H1 (cell line): Measurements from ENCODE around the gene OXTR. TPM values are rescaled to one million over a fixed set of nuclear protein-coding genes. Genes with fewer than 3 reads are reported as not detected.

Experiments
- BACH1 ChIP-seq: IDR thresholded peaks from 2 replicates; pipeline ENCODE4 v1.6.1; 2012; ENCODE audit warnings: low read length, improper control_type of control experiment
- CBX5 ChIP-seq: fragments of 300-800, 300-1000 bp; sonication (generic); IDR thresholded peaks from 2 replicates; pipeline ENCODE4 v1.7.1; 2016; ENCODE audit warnings: antibody characterized with exemption, low read length, low read depth
- EGR1 ChIP-seq: IDR thresholded peaks from 2 replicates; pipeline ENCODE4 v1.6.1; 2011; ENCODE audit warnings: low read depth, low read length, borderline replicate concordance
- MAFK ChIP-seq: IDR thresholded peaks from 2 replicates; pipeline ENCODE4 v1.6.1; 2012; ENCODE audit warnings: low read depth, mild to moderate bottlenecking, improper control_type of control experiment, low read length
- PHF8 ChIP-seq: fragments of 200-600 bp; sonication (generic); conservative IDR thresholded peaks from 2 replicates; pipeline ENCODE4 v1.7.1; 2012; ENCODE audit warnings: low read depth, mild to moderate bottlenecking, inconsistent platforms, low read length, moderate library complexity
- RFX5 ChIP-seq: IDR thresholded peaks from 2 replicates; pipeline ENCODE4 v1.6.1; 2011; ENCODE audit warnings: low read depth, low read length, improper control_type of control experiment, borderline replicate concordance
- SP4 ChIP-seq: IDR thresholded peaks from 2 replicates; pipeline ENCODE4 v1.6.1; 2012; ENCODE audit warnings: low read length, inconsistent platforms
- polyA plus RNA-seq, 7 experiments: library from polyadenylated mRNA; depleted of rRNA in 3 of 7; stranded (reverse) in 5 of 7; unstranded in 2 of 7; fragments of >200 nt in 5 of 7; fragments of 200-250 nt in 2 of 7; gene quantifications; 1 replicate in 5 of 7; 2 replicates in 1 of 7; 4 replicates in 1 of 7; pipeline versions ENCODE4 v1.2.1 to v1.2.3, GENCODE V29; 2011 to 2013; ENCODE audit warnings: missing spikeins in 2 of 7, mixed read lengths in 2 of 7
- total RNA-seq: library from RNA; stranded (reverse); fragmentation: NEBNext Ultra II Directional; extraction: Animal tissue kit (Norgen Biotek cat#: 25700); gene quantifications from 2 replicates; pipeline ENCODE4 v1.2.1, GENCODE V29; 2021
- TF ChIP-seq, protein P1 (sequence below): fragments of 300-600 bp; sonication (generic); IDR thresholded peaks from 2 replicates; pipeline ENCODE4 v1.7.1; 2012; ENCODE audit warnings: low read length, moderate library complexity, mild to moderate bottlenecking, inconsistent platforms; ENCODE audit not compliant: insufficient replicate concordance

OXTR gene
- total and polyA plus RNA-seq, 2 of the 8 experiments (the other 6 are each of a cell fraction or from before 2014, with no cell fraction given): 0.77 to 2.3 TPM

DNA sequence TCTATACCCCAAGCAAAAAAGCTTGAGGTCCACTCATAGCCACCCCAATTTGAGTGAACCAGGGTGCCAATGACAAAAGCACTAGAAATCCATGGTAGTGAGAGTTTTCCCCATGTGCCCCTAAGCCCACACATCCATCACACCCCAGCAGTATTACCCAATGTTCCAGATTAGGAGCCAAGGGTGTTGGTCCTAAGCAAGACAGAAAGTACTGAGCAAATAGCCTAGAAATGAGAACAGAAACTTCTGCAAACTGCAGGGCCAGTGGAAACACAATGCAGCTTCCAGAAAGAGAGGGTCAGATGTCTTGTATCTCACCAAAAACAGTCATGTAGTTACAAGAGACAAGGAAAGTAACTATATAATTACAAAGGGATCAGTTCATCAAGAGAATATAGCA is 10.9 kb upstream of the OXTR start (continued):
- TF ChIP-seq RFX5 (no peak), CBX5 (no peak), BACH1 (no peak), SP4 (no peak), PHF8 (no peak), MAFK (no peak), EGR1 (no peak)
- TF ChIP-seq, protein P1, sequence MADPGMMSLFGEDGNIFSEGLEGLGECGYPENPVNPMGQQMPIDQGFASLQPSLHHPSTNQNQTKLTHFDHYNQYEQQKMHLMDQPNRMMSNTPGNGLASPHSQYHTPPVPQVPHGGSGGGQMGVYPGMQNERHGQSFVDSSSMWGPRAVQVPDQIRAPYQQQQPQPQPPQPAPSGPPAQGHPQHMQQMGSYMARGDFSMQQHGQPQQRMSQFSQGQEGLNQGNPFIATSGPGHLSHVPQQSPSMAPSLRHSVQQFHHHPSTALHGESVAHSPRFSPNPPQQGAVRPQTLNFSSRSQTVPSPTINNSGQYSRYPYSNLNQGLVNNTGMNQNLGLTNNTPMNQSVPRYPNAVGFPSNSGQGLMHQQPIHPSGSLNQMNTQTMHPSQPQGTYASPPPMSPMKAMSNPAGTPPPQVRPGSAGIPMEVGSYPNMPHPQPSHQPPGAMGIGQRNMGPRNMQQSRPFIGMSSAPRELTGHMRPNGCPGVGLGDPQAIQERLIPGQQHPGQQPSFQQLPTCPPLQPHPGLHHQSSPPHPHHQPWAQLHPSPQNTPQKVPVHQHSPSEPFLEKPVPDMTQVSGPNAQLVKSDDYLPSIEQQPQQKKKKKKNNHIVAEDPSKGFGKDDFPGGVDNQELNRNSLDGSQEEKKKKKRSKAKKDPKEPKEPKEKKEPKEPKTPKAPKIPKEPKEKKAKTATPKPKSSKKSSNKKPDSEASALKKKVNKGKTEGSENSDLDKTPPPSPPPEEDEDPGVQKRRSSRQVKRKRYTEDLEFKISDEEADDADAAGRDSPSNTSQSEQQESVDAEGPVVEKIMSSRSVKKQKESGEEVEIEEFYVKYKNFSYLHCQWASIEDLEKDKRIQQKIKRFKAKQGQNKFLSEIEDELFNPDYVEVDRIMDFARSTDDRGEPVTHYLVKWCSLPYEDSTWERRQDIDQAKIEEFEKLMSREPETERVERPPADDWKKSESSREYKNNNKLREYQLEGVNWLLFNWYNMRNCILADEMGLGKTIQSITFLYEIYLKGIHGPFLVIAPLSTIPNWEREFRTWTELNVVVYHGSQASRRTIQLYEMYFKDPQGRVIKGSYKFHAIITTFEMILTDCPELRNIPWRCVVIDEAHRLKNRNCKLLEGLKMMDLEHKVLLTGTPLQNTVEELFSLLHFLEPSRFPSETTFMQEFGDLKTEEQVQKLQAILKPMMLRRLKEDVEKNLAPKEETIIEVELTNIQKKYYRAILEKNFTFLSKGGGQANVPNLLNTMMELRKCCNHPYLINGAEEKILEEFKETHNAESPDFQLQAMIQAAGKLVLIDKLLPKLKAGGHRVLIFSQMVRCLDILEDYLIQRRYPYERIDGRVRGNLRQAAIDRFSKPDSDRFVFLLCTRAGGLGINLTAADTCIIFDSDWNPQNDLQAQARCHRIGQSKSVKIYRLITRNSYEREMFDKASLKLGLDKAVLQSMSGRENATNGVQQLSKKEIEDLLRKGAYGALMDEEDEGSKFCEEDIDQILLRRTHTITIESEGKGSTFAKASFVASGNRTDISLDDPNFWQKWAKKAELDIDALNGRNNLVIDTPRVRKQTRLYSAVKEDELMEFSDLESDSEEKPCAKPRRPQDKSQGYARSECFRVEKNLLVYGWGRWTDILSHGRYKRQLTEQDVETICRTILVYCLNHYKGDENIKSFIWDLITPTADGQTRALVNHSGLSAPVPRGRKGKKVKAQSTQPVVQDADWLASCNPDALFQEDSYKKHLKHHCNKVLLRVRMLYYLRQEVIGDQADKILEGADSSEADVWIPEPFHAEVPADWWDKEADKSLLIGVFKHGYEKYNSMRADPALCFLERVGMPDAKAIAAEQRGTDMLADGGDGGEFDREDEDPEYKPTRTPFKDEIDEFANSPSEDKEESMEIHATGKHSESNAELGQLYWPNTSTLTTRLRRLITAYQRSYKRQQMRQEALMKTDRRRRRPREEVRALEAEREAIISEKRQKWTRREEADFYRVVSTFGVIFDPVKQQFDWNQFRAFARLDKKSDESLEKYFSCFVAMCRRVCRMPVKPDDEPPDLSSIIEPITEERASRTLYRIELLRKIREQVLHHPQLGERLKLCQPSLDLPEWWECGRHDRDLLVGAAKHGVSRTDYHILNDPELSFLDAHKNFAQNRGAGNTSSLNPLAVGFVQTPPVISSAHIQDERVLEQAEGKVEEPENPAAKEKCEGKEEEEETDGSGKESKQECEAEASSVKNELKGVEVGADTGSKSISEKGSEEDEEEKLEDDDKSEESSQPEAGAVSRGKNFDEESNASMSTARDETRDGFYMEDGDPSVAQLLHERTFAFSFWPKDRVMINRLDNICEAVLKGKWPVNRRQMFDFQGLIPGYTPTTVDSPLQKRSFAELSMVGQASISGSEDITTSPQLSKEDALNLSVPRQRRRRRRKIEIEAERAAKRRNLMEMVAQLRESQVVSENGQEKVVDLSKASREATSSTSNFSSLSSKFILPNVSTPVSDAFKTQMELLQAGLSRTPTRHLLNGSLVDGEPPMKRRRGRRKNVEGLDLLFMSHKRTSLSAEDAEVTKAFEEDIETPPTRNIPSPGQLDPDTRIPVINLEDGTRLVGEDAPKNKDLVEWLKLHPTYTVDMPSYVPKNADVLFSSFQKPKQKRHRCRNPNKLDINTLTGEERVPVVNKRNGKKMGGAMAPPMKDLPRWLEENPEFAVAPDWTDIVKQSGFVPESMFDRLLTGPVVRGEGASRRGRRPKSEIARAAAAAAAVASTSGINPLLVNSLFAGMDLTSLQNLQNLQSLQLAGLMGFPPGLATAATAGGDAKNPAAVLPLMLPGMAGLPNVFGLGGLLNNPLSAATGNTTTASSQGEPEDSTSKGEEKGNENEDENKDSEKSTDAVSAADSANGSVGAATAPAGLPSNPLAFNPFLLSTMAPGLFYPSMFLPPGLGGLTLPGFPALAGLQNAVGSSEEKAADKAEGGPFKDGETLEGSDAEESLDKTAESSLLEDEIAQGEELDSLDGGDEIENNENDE: no peak
- TF ChIP-seq, all 59 proteins: peak for 0
